K562 (cell line): ENCODE results near the gene PRDX1. TPM values are rescaled to one million over a fixed set of nuclear protein-coding genes. Genes with fewer than 3 reads are reported as not detected.

ENCODE experiments used
- CBX2 ChIP-seq: fragments of 200-600 bp; sonication (generic); IDR thresholded peaks from one replicate; pipeline ENCODE4 v1.6.1; 2012; ENCODE audit warnings: mild to moderate bottlenecking, low read length, inconsistent platforms; ENCODE audit not compliant: insufficient read depth, poor library complexity, severe bottlenecking
- DDX20 ChIP-seq: fragments of 450-650 bp; IDR thresholded peaks from 2 replicates; pipeline ENCODE4 v1.6.1; 2016; ENCODE audit warnings: missing genetic modification characterization, low read depth, mild to moderate bottlenecking, missing compliant biosample characterization, moderate library complexity
- JUND ChIP-seq, 2 experiments: IDR thresholded peaks; 2 replicates in 1 of 2; 3 replicates in 1 of 2; pipeline ENCODE4 v1.6.1; 2011; ENCODE audit warnings: borderline replicate concordance in 2 of 2, low read depth in 2 of 2, low read length in 2 of 2, improper control_type of control experiment in 1 of 2, missing biosample characterization in 1 of 2, missing genetic modification characterization in 1 of 2, missing genetic modification reagents in 1 of 2
- MTA2 ChIP-seq: fragments of 450-650 bp; IDR thresholded peaks from 2 replicates; pipeline ENCODE4 v1.6.1; 2016; ENCODE audit warnings: low read depth
- NFYB ChIP-seq: IDR thresholded peaks from 2 replicates; pipeline ENCODE4 v1.6.1; 2011; ENCODE audit warnings: mild to moderate bottlenecking, moderate library complexity; ENCODE audit not compliant: insufficient read length; ENCODE audit errors: extremely low read depth
- PRMT5 ChIP-seq: sonication (generic); formaldehyde crosslinking; IDR thresholded peaks from 2 replicates; pipeline ENCODE4 v1.5.0; 2020; ENCODE audit warnings: missing genetic modification reagents
- TFAM ChIP-seq: fragments of 250-450 bp; sonication (Bioruptor Pico); conservative IDR thresholded peaks from 2 replicates; pipeline ENCODE4 v1.5.0; 2021; ENCODE audit warnings: mild to moderate bottlenecking, moderate library complexity
- ZNF134 ChIP-seq: fragments of 250-450 bp; sonication (Bioruptor Pico); conservative IDR thresholded peaks from 2 replicates; pipeline ENCODE4 v1.4.0; 2020
- polyA plus RNA-seq, 8 experiments: library from polyadenylated mRNA; depleted of rRNA in 4 of 8; stranded (reverse) in 5 of 8; unstranded in 3 of 8; fragments of >200 nt; fragmentation: Nextera tagmentation in 2 of 8; fragmentation: Illumina TruSeq in 1 of 8; extraction: Ambion mirVana in 2 of 8; extraction: Trizol in 1 of 8; gene quantifications; 2 replicates each; pipeline versions ENCODE4 v1.2.1 to v1.2.3, GENCODE V29; 2011 to 2014; ENCODE audit warnings: inconsistent platforms in 1 of 8, missing spikeins in 1 of 8
- total RNA-seq, 7 experiments: library from RNA; depleted of rRNA in 6 of 7; stranded (reverse); fragments of >200 nt in 6 of 7; fragmentation: Illumina TruSeq in 2 of 7; extraction: Trizol in 2 of 7; gene quantifications; 2 replicates each; pipeline versions ENCODE4 v1.2.1 to v1.2.3, GENCODE V29; 2011 to 2021; ENCODE audit warnings: low replicate concordance in 1 of 7
- TF ChIP-seq, protein P1 (sequence below): sonication (generic); formaldehyde crosslinking; IDR thresholded peaks from 2 replicates; pipeline ENCODE4 v1.8.1; 2022; ENCODE audit warnings: missing genetic modification reagents
- TF ChIP-seq, protein P2 (sequence below): sonication (generic); formaldehyde crosslinking; IDR thresholded peaks from 2 replicates; pipeline ENCODE4 v1.8.0; 2023; ENCODE audit warnings: mild to moderate bottlenecking, missing genetic modification reagents
- TF ChIP-seq, protein P3 (sequence below): sonication (generic); formaldehyde crosslinking; IDR thresholded peaks from 2 replicates; pipeline ENCODE4 v1.8.0; 2022; ENCODE audit warnings: mild to moderate bottlenecking, missing genetic modification reagents
- TF ChIP-seq, protein P4 (sequence below): fragments of 450-650 bp; conservative IDR thresholded peaks from 2 replicates; pipeline ENCODE4 v1.6.1; 2016; ENCODE audit warnings: missing genetic modification characterization, low read depth, mild to moderate bottlenecking, control low read depth, missing compliant biosample characterization
- TF ChIP-seq, protein P5 (sequence below), 2 experiments: fragments of 450-650 bp; IDR thresholded peaks; 2 replicates each; pipeline ENCODE4 v1.6.1; 2018; ENCODE audit warnings: mild to moderate bottlenecking in 2 of 2, low read depth in 1 of 2; ENCODE audit not compliant: partially characterized antibody in 2 of 2

The PRDX1 gene
- total and polyA plus RNA-seq, 9 of the 15 experiments (the other 6 are each of a cell fraction or from before 2014, with no cell fraction given), result 748 to 2,388 (median 1,045) TPM

DNA sequence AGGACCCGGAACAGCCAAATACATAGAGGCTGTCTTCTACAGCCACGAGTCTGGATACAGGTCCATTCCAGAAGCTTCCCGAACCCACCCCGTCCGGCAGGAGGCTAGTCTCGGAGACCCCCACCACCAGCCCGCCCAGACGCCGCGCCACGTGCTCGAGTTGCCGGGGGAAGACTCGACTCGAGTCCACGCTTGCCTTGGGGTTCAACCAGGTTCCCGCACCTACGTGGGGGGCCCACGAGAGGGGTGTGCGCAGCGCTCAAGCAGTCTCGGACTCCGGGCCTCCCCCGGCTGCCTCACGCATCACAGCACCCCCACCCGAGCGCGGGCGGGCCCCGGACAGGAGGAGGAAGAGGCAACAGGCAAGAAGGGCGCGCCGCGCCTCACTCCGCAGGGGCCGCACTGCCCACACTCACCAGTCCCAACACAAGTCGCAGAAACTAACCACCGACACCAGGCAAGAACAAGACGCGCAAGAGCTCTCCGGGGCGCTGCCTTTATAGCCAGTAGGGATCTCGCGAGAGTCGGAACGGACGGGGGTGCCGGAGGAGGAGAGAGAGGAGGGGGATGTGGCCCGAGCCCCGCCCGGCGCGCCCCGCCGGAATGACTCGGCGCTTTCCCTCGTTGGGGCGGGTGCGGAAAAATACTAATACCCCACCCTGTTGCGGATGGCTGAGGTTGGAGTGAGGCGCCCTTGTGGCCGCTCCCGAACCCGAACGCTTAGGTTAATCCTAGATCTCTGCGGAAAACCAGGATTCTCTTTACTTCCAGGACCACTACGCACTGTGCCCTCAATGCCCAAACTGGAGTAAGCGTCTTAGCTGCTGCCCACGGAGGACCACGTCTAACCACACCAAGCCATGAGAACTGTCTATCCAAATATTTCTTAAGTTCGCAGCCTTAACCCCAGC lies at the start of gene PRDX1 (continued):
- TF ChIP-seq, protein P1, sequence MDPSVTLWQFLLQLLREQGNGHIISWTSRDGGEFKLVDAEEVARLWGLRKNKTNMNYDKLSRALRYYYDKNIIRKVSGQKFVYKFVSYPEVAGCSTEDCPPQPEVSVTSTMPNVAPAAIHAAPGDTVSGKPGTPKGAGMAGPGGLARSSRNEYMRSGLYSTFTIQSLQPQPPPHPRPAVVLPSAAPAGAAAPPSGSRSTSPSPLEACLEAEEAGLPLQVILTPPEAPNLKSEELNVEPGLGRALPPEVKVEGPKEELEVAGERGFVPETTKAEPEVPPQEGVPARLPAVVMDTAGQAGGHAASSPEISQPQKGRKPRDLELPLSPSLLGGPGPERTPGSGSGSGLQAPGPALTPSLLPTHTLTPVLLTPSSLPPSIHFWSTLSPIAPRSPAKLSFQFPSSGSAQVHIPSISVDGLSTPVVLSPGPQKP (CRISPR knock-in tag), result no peak
- TF ChIP-seq TFAM (CRISPR knock-in tag) (no peak), CBX2 (no peak), ZNF134 (CRISPR knock-in tag) (no peak), JUND (IDR thresholded peaks at IDR 0.05; ENCODE audit: borderline replicate concordance, low read depth, low read length) (peak; percentile 69; the same call in 1 of the 2 replicates), JUND (tag; IDR thresholded peaks at IDR 0.05; ENCODE audit: borderline replicate concordance, low read depth, low read length) (peak; percentile 44; the same call in 1 of the 3 replicates), NFYB (no peak), PRMT5 (CRISPR knock-in tag) (peak; percentile 85; the same call in 1 of the 2 replicates), DDX20 (tag) (no peak), MTA2 (no peak)
- TF ChIP-seq, protein P2, sequence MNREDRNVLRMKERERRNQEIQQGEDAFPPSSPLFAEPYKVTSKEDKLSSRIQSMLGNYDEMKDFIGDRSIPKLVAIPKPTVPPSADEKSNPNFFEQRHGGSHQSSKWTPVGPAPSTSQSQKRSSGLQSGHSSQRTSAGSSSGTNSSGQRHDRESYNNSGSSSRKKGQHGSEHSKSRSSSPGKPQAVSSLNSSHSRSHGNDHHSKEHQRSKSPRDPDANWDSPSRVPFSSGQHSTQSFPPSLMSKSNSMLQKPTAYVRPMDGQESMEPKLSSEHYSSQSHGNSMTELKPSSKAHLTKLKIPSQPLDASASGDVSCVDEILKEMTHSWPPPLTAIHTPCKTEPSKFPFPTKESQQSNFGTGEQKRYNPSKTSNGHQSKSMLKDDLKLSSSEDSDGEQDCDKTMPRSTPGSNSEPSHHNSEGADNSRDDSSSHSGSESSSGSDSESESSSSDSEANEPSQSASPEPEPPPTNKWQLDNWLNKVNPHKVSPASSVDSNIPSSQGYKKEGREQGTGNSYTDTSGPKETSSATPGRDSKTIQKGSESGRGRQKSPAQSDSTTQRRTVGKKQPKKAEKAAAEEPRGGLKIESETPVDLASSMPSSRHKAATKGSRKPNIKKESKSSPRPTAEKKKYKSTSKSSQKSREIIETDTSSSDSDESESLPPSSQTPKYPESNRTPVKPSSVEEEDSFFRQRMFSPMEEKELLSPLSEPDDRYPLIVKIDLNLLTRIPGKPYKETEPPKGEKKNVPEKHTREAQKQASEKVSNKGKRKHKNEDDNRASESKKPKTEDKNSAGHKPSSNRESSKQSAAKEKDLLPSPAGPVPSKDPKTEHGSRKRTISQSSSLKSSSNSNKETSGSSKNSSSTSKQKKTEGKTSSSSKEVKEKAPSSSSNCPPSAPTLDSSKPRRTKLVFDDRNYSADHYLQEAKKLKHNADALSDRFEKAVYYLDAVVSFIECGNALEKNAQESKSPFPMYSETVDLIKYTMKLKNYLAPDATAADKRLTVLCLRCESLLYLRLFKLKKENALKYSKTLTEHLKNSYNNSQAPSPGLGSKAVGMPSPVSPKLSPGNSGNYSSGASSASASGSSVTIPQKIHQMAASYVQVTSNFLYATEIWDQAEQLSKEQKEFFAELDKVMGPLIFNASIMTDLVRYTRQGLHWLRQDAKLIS, result peak; percentile 99
- TF ChIP-seq, protein P3, sequence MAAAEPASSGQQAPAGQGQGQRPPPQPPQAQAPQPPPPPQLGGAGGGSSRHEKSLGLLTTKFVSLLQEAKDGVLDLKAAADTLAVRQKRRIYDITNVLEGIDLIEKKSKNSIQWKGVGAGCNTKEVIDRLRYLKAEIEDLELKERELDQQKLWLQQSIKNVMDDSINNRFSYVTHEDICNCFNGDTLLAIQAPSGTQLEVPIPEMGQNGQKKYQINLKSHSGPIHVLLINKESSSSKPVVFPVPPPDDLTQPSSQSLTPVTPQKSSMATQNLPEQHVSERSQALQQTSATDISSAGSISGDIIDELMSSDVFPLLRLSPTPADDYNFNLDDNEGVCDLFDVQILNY (CRISPR knock-in tag), result peak; percentile 98
- TF ChIP-seq, protein P4, sequence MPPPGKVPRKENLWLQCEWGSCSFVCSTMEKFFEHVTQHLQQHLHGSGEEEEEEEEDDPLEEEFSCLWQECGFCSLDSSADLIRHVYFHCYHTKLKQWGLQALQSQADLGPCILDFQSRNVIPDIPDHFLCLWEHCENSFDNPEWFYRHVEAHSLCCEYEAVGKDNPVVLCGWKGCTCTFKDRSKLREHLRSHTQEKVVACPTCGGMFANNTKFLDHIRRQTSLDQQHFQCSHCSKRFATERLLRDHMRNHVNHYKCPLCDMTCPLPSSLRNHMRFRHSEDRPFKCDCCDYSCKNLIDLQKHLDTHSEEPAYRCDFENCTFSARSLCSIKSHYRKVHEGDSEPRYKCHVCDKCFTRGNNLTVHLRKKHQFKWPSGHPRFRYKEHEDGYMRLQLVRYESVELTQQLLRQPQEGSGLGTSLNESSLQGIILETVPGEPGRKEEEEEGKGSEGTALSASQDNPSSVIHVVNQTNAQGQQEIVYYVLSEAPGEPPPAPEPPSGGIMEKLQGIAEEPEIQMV (tag), result no peak
- TF ChIP-seq, protein P5, sequence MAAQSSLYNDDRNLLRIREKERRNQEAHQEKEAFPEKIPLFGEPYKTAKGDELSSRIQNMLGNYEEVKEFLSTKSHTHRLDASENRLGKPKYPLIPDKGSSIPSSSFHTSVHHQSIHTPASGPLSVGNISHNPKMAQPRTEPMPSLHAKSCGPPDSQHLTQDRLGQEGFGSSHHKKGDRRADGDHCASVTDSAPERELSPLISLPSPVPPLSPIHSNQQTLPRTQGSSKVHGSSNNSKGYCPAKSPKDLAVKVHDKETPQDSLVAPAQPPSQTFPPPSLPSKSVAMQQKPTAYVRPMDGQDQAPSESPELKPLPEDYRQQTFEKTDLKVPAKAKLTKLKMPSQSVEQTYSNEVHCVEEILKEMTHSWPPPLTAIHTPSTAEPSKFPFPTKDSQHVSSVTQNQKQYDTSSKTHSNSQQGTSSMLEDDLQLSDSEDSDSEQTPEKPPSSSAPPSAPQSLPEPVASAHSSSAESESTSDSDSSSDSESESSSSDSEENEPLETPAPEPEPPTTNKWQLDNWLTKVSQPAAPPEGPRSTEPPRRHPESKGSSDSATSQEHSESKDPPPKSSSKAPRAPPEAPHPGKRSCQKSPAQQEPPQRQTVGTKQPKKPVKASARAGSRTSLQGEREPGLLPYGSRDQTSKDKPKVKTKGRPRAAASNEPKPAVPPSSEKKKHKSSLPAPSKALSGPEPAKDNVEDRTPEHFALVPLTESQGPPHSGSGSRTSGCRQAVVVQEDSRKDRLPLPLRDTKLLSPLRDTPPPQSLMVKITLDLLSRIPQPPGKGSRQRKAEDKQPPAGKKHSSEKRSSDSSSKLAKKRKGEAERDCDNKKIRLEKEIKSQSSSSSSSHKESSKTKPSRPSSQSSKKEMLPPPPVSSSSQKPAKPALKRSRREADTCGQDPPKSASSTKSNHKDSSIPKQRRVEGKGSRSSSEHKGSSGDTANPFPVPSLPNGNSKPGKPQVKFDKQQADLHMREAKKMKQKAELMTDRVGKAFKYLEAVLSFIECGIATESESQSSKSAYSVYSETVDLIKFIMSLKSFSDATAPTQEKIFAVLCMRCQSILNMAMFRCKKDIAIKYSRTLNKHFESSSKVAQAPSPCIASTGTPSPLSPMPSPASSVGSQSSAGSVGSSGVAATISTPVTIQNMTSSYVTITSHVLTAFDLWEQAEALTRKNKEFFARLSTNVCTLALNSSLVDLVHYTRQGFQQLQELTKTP (IDR thresholded peaks at IDR 0.05; ENCODE audit: low read depth in 1 of 2, partially characterized antibody in 2 of 2), result peak; percentile 19 to 76
